ENCODE results near the gene GDPD5.
"Not testable (repeated sequence)": the region's sequence is repeated elsewhere in the genome, so short reads cannot be mapped to it uniquely, and the experiment has no call there.

Gene GDPD5

GRCh38 chr11:75428281-75428724 is 97.4 kb downstream of the GDPD5 start:
- DNase-seq: peak; percentile 35

- DNase-seq: no peak
Measured at GRCh38 chr11:75427181-75427580, 98.6 kb downstream of the GDPD5 start.

- no peak for DNase-seq
Measured at GRCh38 chr11:75426720-75427086, 99.0 kb downstream of the GDPD5 start.

DNA sequence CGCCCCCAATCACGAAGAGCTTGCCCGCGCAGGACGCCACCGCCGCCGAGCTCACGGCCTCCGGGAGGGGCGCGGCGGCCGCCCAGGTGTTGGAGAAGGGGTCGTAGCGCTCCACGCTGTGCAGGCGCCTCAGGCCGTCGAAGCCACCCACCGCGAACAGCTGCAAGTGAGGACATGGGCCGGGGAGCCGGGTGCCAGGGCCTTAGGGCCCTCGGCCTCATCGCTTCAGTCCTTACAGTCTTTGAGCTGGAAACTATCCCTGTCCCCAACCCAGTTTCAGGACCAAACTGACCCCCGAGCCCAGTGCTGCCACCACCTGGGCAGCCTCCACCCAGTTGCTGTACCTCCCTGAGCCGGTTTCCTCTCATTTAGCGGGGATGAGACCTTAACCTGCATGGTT is 100.3 kb downstream of the GDPD5 start:
- no peak for DNase-seq

DNA sequence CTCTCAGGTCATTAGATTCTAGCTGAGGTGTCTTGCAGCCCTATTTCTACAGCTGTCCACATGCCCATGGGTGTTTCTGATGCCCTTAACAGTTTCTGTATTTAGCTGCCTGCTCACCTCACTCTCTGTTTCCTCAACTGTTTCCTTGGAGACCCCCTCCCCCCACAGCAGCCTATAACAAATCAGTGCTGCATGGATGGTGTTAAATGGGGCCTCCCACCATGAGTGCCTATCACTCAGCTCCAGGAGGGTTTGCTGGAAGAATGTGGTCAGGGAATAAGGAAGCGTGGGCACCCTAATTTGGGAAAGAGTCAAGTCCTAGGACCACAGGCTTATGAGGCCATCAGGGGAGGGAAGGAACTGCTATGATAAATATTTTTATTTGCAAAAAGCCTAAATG is 101.3 kb downstream of the GDPD5 start:
- no peak for DNase-seq

- DNase-seq: no peak
Measured at GRCh38 chr11:75423721-75424120, 102.0 kb downstream of the GDPD5 start.

DNA sequence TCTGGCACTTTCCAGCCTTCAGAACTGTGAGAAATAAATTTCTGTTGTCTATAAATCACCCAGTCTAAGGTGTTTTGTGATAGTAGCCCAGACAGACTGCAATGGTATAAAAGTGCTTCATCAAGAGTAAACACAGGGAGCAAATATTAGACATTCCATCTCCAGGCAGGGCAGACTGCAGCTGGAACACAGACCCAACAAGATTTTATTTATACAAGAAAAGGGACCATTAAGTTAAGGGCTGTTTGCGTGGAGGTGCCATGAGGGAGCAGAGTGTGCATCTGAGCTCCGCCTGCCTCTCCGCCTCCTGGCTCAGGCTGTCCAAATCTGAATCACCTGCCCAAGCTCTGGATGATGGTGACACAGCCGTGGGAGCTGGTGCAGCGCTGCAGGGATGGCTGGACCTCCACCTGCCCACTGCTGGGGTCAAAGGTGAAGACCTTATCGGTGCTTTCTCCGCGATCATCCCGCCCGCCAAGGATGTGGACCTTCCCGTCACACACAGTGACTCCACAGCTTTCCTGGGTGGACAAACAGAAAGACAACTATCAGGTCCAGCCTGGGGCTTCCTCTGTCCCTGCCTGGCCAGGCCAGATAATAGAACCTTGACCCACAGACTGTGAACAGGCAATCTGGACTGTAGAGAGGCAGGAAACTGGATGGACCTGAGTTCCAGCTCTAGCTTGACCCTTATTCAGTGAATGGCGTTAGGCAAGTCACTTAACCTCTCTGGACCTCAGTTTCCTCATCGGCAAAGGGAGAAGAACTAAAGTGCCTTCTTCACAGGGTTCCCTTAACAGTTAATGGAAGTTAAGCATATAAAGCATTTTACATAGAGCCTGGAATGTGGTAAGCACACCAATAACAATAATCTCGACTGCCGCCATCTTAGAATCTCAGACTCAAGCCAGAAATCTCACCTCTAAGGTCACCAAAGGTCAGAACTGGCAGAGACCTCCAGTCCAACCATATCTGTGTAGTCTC is 103.2 kb downstream of the GDPD5 start:
- DNase-seq: no peak

GRCh38 chr11:75421902-75422247 is 103.9 kb downstream of the GDPD5 start:
- no peak for DNase-seq

- DNase-seq: no peak
Measured at GRCh38 chr11:75421035-75421602, 104.6 kb downstream of the GDPD5 start.

DNA sequence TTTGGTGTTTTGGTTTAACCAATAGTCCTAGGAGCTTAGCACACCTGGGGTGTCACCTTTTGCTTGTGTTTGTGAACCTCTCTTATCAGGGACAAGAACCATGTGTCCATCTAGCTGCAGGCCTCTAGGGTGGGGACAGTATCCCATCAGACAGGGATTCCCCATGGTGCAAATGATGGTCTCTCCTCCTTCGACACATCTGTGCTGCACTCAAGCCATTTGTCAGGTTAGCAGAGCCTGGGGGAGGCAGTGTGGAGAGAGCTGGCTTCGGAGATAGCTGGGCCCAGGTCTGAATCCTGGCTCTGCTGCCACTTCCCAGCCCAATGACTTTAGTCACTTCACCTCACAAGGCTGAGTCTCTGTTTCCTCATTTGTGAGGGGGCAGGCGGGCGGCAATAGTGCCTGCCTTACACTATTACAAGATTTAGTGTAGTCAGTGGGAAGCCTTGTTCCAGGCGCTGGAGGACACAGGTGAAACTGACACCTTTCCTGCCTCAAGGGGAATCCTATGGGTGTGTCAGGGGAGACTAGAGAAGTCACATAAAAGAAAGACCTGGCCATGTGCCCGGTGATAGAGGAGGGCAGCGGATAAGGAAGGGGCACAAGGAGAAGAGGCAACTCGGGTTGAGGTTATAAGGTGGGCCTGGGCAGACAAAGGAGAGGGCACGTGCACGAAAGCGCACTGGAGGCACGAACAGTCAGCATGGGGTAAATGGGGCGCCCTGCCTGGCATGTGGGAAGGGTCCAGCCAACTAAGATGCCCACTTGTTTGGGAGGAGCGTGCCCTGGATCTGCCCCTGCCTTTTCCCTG is 105.3 kb downstream of the GDPD5 start:
- no peak for DNase-seq

- DNase-seq: no peak
Measured at GRCh38 chr11:75413864-75414263, 111.9 kb downstream of the GDPD5 start.

GRCh38 chr11:75413146-75413545 is 112.6 kb downstream of the GDPD5 start:
- DNase-seq: not testable (repeated sequence)

GRCh38 chr11:75409971-75410370 is 115.8 kb downstream of the GDPD5 start:
- not testable (repeated sequence) for DNase-seq

GRCh38 chr11:75408957-75409219 is 116.9 kb downstream of the GDPD5 start:
- DNase-seq: no peak

GRCh38 chr11:75406338-75406777 is 119.4 kb downstream of the GDPD5 start:
- no peak for DNase-seq

DNA sequence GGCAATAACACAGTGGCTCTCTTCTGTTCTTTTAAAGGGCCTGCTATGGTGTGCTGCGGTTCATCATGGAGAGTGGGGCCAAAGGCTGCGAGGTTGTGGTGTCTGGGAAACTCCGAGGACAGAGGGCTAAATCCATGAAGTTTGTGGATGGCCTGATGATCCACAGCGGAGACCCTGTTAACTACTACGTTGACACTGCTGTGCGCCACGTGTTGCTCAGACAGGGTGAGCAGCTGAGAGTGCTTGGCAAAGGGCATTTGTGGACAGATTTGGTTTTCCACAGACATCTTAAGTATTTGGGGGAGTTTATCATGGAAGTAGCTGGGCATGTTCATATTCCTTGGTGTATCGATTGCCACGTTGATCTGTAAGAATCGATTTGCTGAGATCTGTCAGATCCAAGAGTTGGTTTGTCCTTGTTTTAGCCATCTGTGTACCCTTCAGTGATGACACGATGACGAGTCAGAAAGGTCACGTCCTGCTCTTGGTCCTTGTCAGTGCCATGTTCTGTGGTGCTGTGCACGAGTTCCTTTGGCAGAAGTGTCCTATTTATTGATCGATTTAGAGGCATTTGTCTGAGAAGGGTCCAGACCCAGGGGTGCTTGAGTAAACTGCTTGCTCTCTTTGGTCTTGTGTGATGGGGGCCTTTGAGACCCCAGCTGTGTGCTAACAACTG is 121.6 kb downstream of the GDPD5 start:
- no peak for DNase-seq

DNA sequence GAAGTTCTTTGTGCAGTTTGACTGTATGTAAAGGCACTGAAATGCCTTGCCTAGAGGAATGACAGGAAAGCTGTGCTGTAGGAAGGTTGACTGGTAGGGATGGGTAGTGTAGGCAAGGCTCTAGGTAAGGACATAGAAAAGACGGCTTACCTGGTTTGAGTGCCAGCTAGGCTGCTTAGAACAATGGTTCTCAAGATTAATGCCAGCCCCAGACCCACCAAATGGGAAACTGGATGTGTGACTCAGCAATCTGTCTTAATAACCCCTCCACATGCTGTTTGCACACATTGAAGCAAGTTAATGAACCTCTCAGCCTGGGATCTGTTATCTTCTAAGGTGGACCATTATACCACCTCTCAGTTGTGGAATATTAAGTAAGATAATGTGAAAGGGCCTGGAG is 122.7 kb downstream of the GDPD5 start:
- DNase-seq: no peak

DNA sequence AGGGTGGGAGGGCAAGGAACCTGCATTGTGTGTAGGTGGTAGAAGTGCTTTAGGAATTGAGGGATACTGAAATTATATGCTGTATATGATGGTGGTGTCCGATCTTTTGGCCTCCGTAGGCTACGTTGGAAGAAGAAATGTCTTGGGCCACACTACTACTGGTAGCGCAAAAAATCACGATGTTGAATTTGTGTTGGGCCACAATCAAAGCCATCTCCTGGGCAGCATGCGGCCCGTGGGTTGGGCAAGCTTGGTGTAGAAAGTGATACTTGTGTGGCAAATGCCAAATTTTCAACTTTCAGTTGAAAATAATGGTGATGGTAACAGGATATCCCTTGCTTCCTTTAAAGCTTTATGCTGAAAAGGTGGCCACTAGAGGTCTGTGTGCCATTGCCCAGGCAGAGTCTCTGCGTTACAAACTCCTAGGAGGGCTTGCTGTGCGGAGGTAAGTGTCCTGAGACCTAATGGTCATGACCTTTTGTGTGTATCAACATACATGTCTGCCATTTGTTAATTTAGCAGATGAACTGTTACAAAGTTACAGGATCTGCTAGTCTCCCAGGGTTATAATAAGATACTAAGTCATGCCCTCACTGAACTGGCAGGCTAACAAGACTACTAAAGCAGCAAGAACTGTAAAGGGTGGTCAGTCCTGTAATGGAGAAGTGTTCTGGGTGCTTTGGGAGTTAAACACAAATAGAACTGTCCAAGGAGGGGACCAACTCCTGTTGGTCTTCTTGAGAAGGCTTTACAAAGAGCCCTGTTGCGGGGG is 123.6 kb downstream of the GDPD5 start:
- no peak for DNase-seq

- no peak for DNase-seq
Measured at GRCh38 chr11:75400146-75400865, 125.4 kb downstream of the GDPD5 start.

DNA sequence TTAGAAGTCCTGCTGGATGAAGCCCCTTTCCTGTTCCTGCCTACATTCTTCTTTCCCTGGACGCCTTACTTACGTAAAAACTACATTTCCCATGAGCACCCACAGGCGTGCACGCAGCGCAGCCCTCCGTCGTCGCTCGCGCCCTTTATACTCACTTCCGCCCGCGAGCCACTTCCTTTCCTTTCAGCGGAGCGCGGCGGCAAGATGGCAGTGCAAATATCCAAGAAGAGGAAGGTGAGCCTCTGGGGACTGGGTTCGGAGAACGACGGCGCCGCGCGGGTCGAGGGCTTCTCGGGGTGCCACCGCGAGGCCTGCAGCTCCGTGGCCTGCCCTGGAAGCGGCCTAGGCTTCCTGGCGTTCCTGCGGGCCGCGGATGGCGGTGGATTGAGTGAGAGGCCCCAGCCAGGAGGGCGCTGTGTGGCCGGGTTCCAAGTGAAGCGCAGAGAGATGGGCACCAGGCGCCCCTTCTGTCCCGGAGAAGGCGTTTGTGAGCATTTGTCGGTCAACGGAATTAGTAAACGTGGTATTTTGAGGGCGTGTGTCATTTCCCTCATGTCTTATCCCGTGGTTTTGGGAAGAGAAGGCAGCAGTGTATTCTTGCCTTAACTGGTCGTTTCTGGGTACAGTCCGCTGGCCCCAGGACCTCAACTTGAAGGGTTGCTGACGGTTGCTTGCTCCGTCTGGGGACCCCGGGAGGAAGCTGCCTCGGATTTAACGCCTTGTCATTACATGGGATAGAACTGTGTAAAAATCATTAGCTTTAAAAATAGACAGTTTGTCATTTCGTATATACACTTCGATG is 126.2 kb downstream of the GDPD5 start, which contains the start of gene RPS3:
Gene RPS3, plus strand, starts transcription at position 175 of the 802 bp plus-strand sequence. Its CDS starts 30 bp downstream, at position 205.
- peak; percentile 81 for DNase-seq

- no peak for DNase-seq
Measured at GRCh38 chr11:75398906-75399305, 126.8 kb downstream of the GDPD5 start.
